HepG2 (cell line): ENCODE results near the gene NSUN5. TPM values are rescaled to one million over a fixed set of nuclear protein-coding genes. Genes with fewer than 3 reads are reported as not detected.

Experiments
- ARHGAP35 ChIP-seq: sonication (generic); formaldehyde crosslinking; IDR thresholded peaks from 2 replicates; pipeline ENCODE4 v1.9.0; 2022; ENCODE audit warnings: mild to moderate bottlenecking, inconsistent platforms, moderate library complexity, missing genetic modification reagents, borderline replicate concordance
- CCAR2 ChIP-seq: fragments of 200-400 bp; formaldehyde crosslinking; optimal IDR thresholded peaks from 2 replicates; pipeline ENCODE3; 2018; ENCODE audit warnings: low read depth, mild to moderate bottlenecking, low read length, moderate library complexity
- DZIP1 ChIP-seq: sonication (generic); formaldehyde crosslinking; IDR thresholded peaks from 2 replicates; pipeline ENCODE4 v1.5.0; 2020; ENCODE audit warnings: mild to moderate bottlenecking, missing genetic modification reagents
- EEA1 ChIP-seq: sonication (generic); formaldehyde crosslinking; IDR thresholded peaks from 2 replicates; pipeline ENCODE4 v1.5.1; 2020; ENCODE audit warnings: mild to moderate bottlenecking, missing genetic modification reagents, borderline replicate concordance
- IRF1 ChIP-seq: sonication (generic); formaldehyde crosslinking; IDR thresholded peaks from 2 replicates; pipeline ENCODE4 v1.4.0; 2020; ENCODE audit warnings: low read depth, mild to moderate bottlenecking, missing genetic modification reagents
- KAT7 ChIP-seq: IDR thresholded peaks from 2 replicates; pipeline ENCODE4 v1.6.1; 2018; ENCODE audit warnings: borderline replicate concordance, missing compliant biosample characterization
- MEIS2 ChIP-seq: sonication (generic); formaldehyde crosslinking; IDR thresholded peaks from 2 replicates; pipeline ENCODE4 v1.9.0; 2021; ENCODE audit warnings: mild to moderate bottlenecking, missing genetic modification reagents
- MXD3 ChIP-seq: IDR thresholded peaks from 2 replicates; pipeline ENCODE4 v1.6.1; 2016; ENCODE audit warnings: mild to moderate bottlenecking, missing biosample characterization, missing genetic modification reagents
- NR2F2 ChIP-seq: IDR thresholded peaks from 2 replicates; pipeline ENCODE4 v1.6.1; 2012; ENCODE audit warnings: low read depth, inconsistent platforms, borderline replicate concordance
- NRL ChIP-seq: sonication (generic); formaldehyde crosslinking; IDR thresholded peaks from 2 replicates; pipeline ENCODE4 v1.5.0; 2020; ENCODE audit warnings: missing genetic modification reagents, mild to moderate bottlenecking, moderate library complexity, borderline replicate concordance
- RARA ChIP-seq: IDR thresholded peaks from 2 replicates; pipeline ENCODE4 v1.6.1; 2016; ENCODE audit warnings: missing genetic modification reagents, missing compliant biosample characterization
- ZGPAT ChIP-seq: IDR thresholded peaks from 2 replicates; pipeline ENCODE4 v1.6.1; 2016; ENCODE audit warnings: mild to moderate bottlenecking
- ZNF160 ChIP-seq: sonication (generic); formaldehyde crosslinking; IDR thresholded peaks from 2 replicates; pipeline ENCODE4 v1.8.0; 2022; ENCODE audit warnings: mild to moderate bottlenecking, inconsistent platforms, missing genetic modification reagents
- ZNF703 ChIP-seq: sonication (generic); formaldehyde crosslinking; IDR thresholded peaks from 2 replicates; pipeline ENCODE4 v1.5.1; 2020; ENCODE audit warnings: missing genetic modification reagents, mild to moderate bottlenecking, moderate library complexity, borderline replicate concordance
- polyA plus RNA-seq, 8 experiments: library from polyadenylated mRNA; depleted of rRNA in 3 of 8; stranded (reverse) in 7 of 8; unstranded in 1 of 8; fragments of >200 nt; fragmentation: Illumina TruSeq in 4 of 8; extraction: Trizol in 4 of 8; gene quantifications; 2 replicates each; pipeline versions ENCODE4 v1.2.1 to v1.2.3, GENCODE V29; 2011 to 2016; ENCODE audit warnings: low read depth in 4 of 8, missing spikeins in 1 of 8, mixed read lengths in 1 of 8; ENCODE audit not compliant: insufficient read depth in 1 of 8
- total RNA-seq, 5 experiments: library from RNA; depleted of rRNA; stranded (reverse); fragments of >200 nt; fragmentation: Illumina TruSeq; extraction: Trizol; gene quantifications; 2 replicates each; pipeline ENCODE4 v1.2.3, GENCODE V29; 2016; ENCODE audit warnings: low read depth in 1 of 5
- TF ChIP-seq, protein P1 (sequence below): sonication (generic); formaldehyde crosslinking; IDR thresholded peaks from 2 replicates; pipeline ENCODE4 v1.8.0; 2022; ENCODE audit warnings: missing genetic modification reagents, mild to moderate bottlenecking, borderline replicate concordance
- TF ChIP-seq, protein P2 (sequence below), 2 experiments: sonication (generic) in 1 of 2; formaldehyde crosslinking in 1 of 2; IDR thresholded peaks; 2 replicates each; pipeline versions ENCODE4 v1.6.1 to v1.9.0; 2014 to 2022; ENCODE audit warnings: antibody characterized with exemption in 1 of 2, borderline replicate concordance in 1 of 2, inconsistent platforms in 1 of 2, low read depth in 1 of 2, missing genetic modification reagents in 1 of 2

Gene NSUN5
- total and polyA plus RNA-seq, 2 of the 13 experiments (the other 11 are each of a cell fraction or from before 2014, with no cell fraction given) = 19.9 to 35.8 TPM

GRCh38 chr7:73308665-73309214 is at the start of gene NSUN5 (continued):
- TF ChIP-seq, protein P1, sequence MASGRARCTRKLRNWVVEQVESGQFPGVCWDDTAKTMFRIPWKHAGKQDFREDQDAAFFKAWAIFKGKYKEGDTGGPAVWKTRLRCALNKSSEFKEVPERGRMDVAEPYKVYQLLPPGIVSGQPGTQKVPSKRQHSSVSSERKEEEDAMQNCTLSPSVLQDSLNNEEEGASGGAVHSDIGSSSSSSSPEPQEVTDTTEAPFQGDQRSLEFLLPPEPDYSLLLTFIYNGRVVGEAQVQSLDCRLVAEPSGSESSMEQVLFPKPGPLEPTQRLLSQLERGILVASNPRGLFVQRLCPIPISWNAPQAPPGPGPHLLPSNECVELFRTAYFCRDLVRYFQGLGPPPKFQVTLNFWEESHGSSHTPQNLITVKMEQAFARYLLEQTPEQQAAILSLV (CRISPR knock-in tag) = no peak
- TF ChIP-seq ZNF160 = no peak
- TF ChIP-seq ARHGAP35 (CRISPR knock-in tag) = peak; percentile 92
- no peak for TF ChIP-seq IRF1 (CRISPR knock-in tag)
- TF ChIP-seq ZGPAT = peak; percentile 91
- no peak for TF ChIP-seq KAT7 (CRISPR knock-in tag)
- TF ChIP-seq RARA (CRISPR knock-in tag) = peak; percentile 54; the same call in 1 of the 2 replicates
- no peak for TF ChIP-seq CCAR2
- peak; percentile 96 for TF ChIP-seq MXD3 (CRISPR knock-in tag)
- peak; percentile 69; the same call in 1 of the 2 replicates for TF ChIP-seq NR2F2
- 0 out of 2 replicates have a peak, but pooled peaks have one; percentile 11 for TF ChIP-seq EEA1 (CRISPR knock-in tag)
- TF ChIP-seq, protein P2, sequence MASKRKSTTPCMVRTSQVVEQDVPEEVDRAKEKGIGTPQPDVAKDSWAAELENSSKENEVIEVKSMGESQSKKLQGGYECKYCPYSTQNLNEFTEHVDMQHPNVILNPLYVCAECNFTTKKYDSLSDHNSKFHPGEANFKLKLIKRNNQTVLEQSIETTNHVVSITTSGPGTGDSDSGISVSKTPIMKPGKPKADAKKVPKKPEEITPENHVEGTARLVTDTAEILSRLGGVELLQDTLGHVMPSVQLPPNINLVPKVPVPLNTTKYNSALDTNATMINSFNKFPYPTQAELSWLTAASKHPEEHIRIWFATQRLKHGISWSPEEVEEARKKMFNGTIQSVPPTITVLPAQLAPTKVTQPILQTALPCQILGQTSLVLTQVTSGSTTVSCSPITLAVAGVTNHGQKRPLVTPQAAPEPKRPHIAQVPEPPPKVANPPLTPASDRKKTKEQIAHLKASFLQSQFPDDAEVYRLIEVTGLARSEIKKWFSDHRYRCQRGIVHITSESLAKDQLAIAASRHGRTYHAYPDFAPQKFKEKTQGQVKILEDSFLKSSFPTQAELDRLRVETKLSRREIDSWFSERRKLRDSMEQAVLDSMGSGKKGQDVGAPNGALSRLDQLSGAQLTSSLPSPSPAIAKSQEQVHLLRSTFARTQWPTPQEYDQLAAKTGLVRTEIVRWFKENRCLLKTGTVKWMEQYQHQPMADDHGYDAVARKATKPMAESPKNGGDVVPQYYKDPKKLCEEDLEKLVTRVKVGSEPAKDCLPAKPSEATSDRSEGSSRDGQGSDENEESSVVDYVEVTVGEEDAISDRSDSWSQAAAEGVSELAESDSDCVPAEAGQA (IDR thresholded peaks at IDR 0.05; ENCODE audit: low read depth) = peak; percentile 61
- TF ChIP-seq, protein P2 (CRISPR knock-in tag; IDR thresholded peaks at IDR 0.05; ENCODE audit: borderline replicate concordance) = no peak
- TF ChIP-seq NRL (CRISPR knock-in tag) = no peak
- peak; percentile 82 for TF ChIP-seq MEIS2 (CRISPR knock-in tag)
- TF ChIP-seq ZNF703 (CRISPR knock-in tag) = no peak
- TF ChIP-seq DZIP1 (CRISPR knock-in tag) = no peak
